ENCODE results near the gene GRK3.

GRK3 gene

GRCh38 chr22:25629613-25630012, 65.1 kb downstream of the GRK3 start:
- DNase-seq = no peak

GRCh38 chr22:25630447-25630846, 66.0 kb downstream of the GRK3 start:
- no peak for DNase-seq

GRCh38 chr22:25636323-25636722, 71.8 kb downstream of the GRK3 start:
- DNase-seq = no peak

DNA sequence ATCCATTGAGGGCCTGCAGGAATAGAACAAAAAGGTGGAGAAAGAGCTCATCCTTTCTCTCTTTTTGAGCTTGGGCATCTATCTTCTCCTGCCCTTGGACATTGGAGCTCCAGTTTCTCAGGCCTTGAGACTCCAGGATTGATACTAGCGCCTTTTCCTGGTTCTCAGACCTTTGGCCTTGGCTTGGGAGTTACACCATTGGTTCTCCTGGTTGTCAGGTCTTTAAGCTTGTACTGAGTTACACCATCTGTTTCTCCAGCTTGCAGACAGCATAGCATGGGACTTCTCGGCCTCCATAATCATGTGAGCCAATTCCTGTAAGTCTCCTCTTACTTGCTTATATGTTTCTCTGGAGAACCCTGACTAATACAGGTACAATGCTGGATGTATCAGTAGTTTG, 72.6 kb downstream of the GRK3 start:
- DNase-seq = no peak

- no peak for DNase-seq
Observed at GRCh38 chr22:25637672-25638071, 73.2 kb downstream of the GRK3 start.

DNA sequence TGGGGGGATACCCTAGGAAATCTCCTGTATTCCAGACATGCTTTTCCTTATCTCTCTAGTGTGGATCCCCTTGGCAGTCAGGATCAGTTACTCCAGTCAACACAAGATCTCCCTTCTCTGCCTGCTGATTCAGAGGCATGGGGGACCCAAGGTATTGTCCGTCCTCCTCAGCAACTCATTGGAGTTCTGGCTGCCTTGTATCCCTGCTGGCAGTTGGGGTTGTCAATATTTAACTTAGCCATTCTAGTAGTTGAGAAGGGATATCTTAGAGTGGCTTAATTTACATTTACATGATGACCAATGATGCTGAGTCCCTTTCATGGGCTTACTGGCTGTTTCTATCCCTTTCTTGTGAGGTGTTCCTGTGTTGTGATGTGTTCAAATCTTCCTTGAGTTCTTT, 74.2 kb downstream of the GRK3 start:
- no peak for DNase-seq

GRCh38 chr22:25641650-25642049, 77.2 kb downstream of the GRK3 start:
- no peak for DNase-seq

DNA sequence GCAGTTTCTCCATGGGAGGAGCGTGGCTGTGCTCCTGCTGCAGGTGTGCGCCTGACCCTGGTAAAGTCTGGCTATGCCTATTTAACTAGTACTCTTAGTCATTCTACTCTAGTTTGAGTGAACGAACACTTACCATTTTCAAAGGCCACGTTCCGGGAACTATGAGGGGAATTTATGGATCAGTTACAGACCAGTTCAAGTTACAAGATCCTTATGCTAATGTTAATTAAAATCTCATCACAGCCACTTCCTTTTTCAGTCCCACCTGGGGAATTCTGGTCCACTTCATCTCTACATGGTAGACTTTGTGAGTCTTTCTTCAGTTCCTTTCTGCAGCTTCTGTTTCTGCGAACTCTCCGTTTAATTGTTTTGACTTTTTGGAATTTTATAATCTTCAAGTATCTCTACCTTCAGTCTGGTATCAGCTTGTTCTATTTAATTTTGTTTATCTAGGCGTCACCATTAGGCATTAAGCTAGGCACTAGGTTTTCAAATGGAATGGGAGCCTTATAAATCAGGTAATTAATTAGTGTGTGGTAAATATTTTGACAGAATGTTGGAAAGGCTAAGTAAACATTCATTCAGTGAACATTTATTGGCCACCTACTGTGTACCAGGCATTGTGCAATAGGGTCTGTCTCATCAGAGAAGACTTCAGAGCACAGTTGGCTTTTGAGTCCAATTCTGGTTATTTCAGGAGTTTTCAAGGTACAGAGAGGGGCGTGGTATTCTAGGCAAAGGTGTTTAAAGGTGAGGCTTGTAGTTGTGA, 78.9 kb downstream of the GRK3 start:
- DNase-seq = no peak

GRCh38 chr22:25644122-25644521, 79.6 kb downstream of the GRK3 start:
- DNase-seq = no peak

DNA sequence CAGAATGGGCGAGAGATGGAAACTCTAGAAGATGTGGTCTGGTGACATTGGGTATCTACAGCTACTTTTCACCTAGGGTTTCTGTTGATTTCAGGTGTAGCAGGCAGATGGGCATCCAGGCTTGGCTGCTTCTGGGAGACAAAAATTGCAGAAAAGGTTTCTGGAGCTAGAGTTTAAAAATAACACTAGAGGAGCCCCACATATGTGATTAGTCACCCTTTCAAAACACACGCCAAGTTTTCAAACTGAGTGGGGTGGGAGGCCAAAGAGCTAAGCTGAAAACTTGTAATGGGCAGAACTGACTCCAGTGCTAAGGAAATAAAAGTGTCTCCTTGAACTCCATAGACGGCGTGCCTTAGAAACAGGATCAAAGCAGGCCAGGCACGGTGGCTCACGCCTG, 80.8 kb downstream of the GRK3 start:
- no peak for DNase-seq

DNA sequence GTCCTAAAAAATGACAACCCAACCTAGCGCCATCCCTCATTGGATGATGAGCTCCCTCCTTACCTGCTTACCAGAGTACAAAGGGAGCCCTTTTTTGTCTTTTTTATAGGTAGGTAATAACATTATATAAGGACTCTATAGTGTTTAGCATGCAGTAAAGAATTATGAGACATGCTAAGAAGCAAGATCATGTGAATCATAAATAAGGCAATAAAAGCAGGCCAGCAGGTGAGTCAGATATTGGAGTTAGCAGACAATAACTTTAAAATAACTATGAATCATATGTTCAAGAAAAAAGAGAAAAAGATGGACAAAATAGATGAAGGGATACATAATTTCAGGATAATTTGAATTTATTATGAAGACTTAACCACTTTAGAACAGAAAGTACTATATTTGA, 81.5 kb downstream of the GRK3 start:
- no peak for DNase-seq

- no peak for DNase-seq
Observed at GRCh38 chr22:25650833-25651232, 86.4 kb downstream of the GRK3 start.

DNA sequence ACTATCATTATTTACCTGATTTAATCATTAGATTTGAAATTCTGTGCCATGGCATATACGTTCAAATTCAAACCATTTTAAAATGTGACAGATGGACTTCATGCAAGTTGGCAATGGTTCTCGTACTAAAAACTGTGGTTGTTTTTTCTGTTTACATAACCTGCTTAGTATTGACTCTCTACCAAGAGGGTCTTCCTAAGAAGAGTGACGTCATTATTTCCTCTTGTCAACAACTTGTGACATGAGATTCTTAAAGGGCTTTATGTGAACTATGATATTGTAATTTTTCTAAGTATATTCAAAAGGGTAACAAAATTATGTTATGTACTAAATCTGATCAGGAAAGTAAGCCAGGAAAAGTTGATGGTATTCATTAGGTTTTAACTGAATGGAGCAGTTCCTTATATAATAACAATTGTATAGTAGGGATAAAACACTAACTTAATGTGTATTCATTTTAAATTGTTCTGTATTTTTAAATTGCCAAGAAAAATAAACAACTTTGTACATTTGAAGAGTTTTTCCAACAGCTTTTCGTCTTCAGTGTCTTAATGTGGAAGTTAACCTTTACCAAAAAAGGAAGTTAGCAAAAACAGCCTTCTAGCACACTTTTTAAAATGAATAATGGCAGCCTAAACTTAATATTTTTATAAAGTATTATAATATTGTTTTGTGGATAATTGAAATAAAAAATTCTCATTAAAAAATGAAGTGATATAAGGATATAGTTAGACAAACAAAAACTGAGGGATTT, 87.0 kb downstream of the GRK3 start:
- peak; percentile 15 for DNase-seq

GRCh38 chr22:25654676-25655075, 90.2 kb downstream of the GRK3 start:
- DNase-seq = no peak

DNA sequence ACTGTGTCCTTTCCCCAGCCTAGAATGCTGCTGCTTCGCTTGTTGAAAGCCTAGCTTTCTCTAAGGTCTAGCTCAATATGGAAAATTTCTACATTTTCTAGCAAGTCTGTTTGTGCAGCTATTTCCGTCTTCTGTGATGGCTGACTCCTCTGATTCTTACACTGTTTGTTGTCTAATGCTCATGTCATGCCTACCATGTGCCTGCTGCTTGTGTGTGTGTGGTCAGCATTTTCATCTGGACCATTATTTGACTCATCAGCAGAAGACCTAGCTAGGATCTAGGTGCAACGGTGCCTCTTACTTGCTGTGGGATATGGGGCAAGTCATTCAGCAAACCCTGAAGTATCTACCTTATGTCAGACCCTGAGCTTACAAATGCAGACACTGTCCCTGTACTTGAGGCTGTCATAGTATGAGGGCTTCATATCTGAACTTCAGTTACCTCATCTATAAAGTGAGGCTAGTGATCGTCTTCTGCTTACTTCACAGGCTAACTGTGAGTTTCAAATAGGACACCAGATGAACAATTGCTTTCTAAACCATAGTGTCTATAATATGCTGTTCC, 91.0 kb downstream of the GRK3 start:
- DNase-seq = no peak

DNA sequence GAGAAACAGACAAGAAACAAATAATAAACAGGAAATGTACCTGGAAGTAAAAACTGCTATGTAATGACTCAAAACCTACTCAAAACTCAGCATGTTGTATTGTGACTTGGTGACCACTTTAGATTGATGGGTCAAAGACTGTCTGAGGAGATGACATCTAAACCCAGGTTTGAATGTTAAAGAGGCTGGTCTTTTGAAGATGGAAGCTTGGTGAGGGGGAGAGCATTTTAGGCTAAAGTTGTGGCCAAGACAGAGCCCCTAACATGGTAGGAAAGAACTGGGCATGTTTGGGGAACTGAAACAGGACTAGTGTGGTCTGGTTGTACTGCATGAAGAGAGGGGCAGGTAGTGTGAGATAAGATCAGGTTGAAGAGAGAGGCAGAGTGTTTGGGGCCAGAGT, 92.2 kb downstream of the GRK3 start:
- DNase-seq = no peak

DNA sequence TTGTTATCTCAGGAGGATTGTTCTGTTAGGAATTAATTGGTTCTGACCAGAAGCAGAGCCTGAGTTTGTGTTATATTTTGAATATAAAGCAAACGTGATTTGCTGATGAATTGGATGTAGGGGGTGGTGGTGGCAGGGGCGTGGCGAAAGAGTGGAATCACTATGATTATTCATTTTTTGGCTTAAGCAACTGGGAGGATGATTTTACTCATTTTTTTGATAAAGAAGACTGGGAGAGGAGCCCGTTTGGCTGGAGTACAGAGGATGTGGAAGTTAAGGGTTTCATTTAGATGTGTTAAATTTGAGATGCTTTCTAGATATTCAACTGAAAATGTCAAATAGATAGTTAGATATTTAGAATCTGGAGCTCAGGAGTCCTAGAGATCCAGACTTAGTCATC, 94.2 kb downstream of the GRK3 start:
- DNase-seq = no peak

DNA sequence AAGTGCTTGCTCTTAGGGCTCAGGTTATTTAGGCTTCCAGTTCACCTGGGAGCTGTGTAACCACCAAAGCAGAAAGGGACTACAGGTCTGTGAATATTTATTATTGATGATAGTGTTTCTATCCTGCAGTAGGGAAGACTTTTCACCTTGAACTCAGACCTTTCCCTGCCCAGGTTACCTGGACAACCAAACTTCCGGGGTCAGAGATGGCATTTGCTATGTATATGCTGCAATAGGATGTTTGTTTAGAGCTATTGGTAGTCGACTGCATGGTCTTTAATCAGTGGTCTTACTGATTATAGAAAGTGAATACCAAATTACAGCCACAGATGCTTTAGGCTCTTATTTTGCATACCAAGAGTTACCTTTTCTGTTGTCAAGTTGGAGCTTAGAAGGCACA, 94.9 kb downstream of the GRK3 start:
- no peak for DNase-seq

DNA sequence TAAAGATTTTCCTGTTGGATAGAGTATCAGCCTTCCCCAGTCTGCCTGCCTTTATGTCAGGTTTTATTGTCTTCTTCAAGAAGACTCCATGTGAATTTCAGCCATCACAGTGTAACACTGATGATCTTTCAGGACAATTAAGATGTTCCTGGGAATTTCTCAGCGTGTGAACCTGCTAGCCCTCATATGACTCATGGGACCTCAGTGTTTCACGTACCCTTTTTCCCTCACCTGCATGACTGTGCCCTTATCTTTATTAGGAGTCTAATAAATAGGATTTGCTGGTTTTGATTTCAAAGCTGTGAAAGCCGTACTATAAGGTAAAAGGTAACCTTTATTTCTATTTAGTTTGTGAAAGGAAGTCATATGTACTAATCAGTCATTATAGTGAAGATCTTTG, 95.9 kb downstream of the GRK3 start:
- no peak for DNase-seq

DNA sequence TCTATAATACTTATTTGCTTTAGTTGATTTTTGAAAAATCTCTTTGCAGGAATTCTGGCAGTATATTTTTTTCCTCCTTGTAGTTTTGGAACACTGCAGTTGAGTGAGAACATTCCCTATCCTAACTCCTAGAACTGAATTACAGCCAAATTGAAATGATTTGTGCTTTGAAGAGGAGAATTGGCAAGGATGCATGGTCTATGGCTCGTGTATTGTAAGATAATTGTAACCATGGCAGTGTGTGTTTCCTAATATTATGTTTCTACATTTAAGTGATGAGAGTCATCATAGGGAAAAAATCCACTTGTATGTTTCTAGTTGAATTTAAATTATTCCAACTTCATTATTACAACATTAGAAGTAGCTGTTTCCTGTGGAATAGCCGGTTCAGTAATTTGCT, 96.6 kb downstream of the GRK3 start:
- peak; percentile 61 for DNase-seq

GRCh38 chr22:25663654-25664053, 99.2 kb downstream of the GRK3 start:
- no peak for DNase-seq

DNA sequence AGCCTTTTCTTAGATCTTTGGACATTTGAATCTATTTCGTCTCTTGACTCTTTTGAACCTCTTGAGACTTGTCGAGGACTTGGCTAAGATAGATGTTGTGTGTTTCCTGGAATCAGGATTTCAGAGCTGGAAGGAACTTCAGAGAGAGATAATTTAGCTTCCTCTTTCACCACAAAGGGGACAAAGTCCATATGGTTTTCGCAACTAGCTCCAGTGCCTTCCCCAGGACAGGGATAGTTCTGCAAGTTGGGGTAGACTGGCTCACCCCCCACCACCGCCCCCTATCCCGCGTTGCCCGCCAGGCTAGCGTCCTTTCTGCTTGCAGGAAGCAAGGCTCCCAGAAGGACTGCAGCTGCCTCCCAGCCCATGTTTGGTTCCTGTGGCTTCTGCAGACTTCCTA, 101.8 kb downstream of the GRK3 start:
- no peak for DNase-seq

DNA sequence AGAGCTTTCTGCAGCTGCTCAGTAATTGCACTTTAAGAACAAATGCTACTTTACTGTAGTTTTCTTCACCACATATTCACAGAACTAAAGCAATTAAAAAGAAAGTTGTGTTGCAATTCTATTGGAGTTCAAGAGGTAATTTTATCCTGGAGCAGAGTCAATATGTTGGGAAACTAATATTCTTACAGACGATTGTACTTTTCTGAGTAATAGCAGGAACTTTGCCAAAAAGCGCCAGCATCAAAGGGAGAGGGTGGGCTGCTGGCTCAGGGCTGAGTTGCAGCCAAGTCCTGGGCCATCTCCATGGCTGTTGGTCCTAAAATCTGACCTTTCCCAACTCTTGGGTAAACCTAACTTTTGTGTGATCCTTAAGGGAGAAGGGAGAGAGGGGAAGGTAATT, 104.0 kb downstream of the GRK3 start:
- DNase-seq = no peak
